Measurements from ENCODE around the gene TMSB10. TPM values are rescaled to one million over a fixed set of nuclear protein-coding genes. Genes with fewer than 3 reads are reported as not detected.
"Not testable (repeated sequence)": the region's sequence is repeated elsewhere in the genome, so short reads cannot be mapped to it uniquely, and the experiment has no call there.

The TMSB10 gene
- total RNA-seq, 1 donor from 2014 or later: 1,553 TPM

DNA sequence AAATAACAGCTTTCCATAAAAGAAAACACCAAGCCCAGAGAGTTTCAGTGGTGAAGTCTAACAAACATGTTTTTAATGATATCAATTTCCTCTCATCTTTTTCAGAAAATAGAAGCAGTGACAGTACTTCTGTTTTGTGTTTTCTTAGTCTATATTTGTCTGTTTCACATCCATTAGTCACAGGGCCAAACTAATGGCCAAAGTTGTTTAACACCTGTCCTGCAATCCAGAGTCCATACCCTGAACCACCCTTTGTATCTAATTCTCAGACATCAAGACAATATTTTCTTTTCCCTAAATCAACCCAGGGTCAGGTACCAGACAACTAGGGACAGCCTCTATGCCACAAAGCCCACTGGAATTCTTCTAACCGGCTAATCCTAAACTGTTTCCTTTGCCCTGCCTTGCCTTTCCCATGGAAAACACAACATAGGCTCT lies 25.9 kb downstream of the TMSB10 start:
- DNase-seq (ENCODE audit: low read depth): no peak

DNA sequence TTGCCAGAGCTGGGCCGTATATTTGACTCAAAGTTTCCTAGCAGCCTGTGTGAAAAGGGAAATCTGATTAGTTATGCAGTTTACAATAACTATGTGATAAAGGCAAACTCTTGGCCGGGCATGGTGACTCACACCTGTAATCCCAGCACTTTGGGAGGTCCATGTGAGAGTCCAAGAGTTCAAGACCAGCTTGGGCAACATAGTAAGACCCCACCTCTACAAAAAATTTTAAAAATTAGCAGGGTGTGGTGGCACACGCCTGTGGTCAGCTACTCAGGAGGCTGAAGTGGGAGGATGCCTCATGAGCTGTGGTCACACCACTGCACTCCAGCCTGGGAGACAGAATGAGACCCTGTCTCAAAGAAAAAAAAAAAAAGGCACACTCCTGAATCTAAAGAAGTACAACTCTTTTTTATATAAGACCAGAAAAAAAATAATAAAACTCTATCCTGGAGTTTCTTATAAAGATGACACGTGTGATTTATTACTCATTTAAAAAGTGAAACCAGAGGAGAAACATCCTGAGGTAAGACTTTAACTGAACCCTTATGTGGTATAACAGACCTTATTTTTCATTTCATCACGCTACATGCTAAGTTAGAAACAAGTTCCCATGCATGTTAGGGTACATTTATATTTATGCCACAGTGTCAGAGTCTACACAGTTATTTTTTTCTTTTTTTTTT lies 32.9 kb downstream of the TMSB10 start:
- peak; percentile 51 for DNase-seq (ENCODE audit: low read depth)

DNA sequence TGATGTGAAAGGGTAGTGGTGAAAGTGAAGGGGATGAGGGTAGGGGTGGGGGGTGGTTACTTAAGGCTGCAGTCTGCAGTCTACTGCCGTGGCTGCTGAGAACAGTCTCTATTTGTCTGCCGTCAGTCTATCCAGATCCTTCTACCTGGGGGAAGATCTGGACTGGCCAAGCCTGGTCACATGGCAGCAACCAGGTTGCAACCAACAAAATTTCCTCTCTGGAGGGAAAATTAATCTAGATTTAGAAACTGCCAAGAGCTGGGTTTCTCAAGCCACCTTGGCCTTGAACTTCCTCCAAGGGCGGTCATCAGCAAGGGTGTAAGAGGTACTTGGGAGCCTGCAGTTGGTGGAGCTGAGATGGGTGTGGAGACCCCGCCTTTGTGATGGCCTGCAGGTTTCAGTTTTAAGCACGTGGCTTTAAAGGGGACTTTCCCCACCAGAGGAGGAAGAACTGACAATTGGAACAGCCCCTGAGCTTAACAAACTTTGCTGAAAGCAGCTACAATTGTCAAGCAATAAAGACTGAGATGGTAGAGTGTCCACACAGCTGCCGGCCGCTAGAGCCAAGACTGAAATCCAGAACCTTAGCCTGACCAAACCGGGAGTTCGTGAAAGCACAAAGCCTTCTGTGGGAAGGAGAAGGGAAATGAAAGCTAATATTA lies 34.1 kb downstream of the TMSB10 start:
- peak; percentile 61 for DNase-seq (ENCODE audit: low read depth)

GRCh38 chr2:84940088-84940470 lies 34.6 kb downstream of the TMSB10 start:
- DNase-seq (ENCODE audit: low read depth): no peak

GRCh38 chr2:84940831-84941412 lies 35.5 kb downstream of the TMSB10 start:
- no peak for DNase-seq (ENCODE audit: low read depth)

DNA sequence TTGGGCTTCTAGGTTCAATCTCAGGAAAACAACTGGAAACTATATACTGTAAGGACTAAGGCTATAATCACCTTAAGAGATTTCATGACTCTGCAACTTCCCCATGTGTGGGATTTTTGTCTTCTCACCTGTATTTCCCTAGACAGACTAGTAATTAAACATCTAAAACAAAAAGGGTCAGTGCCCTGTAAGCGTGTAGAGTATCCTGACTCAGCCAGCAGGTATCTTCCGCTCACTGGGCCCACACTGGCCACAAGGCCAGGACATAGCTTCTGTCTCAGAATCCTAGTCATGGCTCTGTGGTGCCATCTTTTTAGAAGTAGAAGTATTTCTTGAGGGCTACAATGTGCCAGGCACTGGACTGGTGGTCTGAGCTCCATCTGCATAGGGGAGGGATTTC lies 36.7 kb downstream of the TMSB10 start:
- DNase-seq (ENCODE audit: low read depth): no peak

- no peak for DNase-seq (ENCODE audit: low read depth)
Measured at GRCh38 chr2:84942964-84943421, 37.5 kb downstream of the TMSB10 start.

- DNase-seq (ENCODE audit: low read depth): no peak
Measured at GRCh38 chr2:84944295-84944909, 38.9 kb downstream of the TMSB10 start.

GRCh38 chr2:84945838-84946203 lies 40.4 kb downstream of the TMSB10 start:
- DNase-seq (ENCODE audit: low read depth): not testable (repeated sequence)

- DNase-seq (ENCODE audit: low read depth): peak; percentile 46
Measured at GRCh38 chr2:84946204-84947009, 41.0 kb downstream of the TMSB10 start.

GRCh38 chr2:84947010-84947593 lies 41.6 kb downstream of the TMSB10 start:
- no peak for DNase-seq (ENCODE audit: low read depth)

GRCh38 chr2:84953535-84953934 lies 48.1 kb downstream of the TMSB10 start:
- DNase-seq (ENCODE audit: low read depth): no peak

- DNase-seq (ENCODE audit: low read depth): no peak
Measured at GRCh38 chr2:84954329-84954728, 48.9 kb downstream of the TMSB10 start.

Other genes with a start within 250 kb of the TMSB10 start
- 0.73 and 1.4 TPM in 2 replicates for gene TRABD2A, start 24.6 kb upstream of the TMSB10 start, total RNA-seq
- 74.4 and 79.6 TPM in 2 replicates for gene KCMF1, start 65.5 kb downstream of the TMSB10 start, total RNA-seq
- 0.53 and 0.78 TPM in 2 replicates for gene TCF7L1, start 227.7 kb downstream of the TMSB10 start, total RNA-seq